Neuronal stem cell (in vitro differentiated cells): ENCODE data around the gene R3HCC1L.

Experiments
- DNase-seq: peaks from one replicate; pipeline ENCODE4 v3.0.0-alpha.2; 2013; ENCODE audit warnings: low spot score
- H2AFZ ChIP-seq: one replicate; pipeline ENCODE4 v1.6.1; 2013; ENCODE audit warnings: mild to moderate bottlenecking, low read length, inconsistent platforms
- H2AK5ac ChIP-seq: 2 replicates; pipeline ENCODE4 v1.6.1; 2013; ENCODE audit warnings: low read depth, mild to moderate bottlenecking, inconsistent platforms, low read length, moderate library complexity, mixed read lengths
- H2BK120ac ChIP-seq: 2 replicates; pipeline ENCODE4 v1.6.1; 2013; ENCODE audit warnings: low read depth, mild to moderate bottlenecking, inconsistent platforms, low read length, moderate library complexity, mixed read lengths
- H2BK12ac ChIP-seq: one replicate; pipeline ENCODE4 v1.6.1; 2013; ENCODE audit warnings: low read length, inconsistent platforms
- H2BK15ac ChIP-seq: 2 replicates; pipeline ENCODE4 v1.6.1; 2013; ENCODE audit warnings: mild to moderate bottlenecking, low read length, inconsistent platforms, mixed read lengths
- H2BK5ac ChIP-seq: one replicate; pipeline ENCODE4 v1.6.1; 2013; ENCODE audit warnings: inconsistent platforms, mild to moderate bottlenecking, low read length, moderate library complexity
- H3K14ac ChIP-seq: one replicate; pipeline ENCODE4 v1.6.1; 2013; ENCODE audit warnings: low read length, inconsistent platforms
- H3K18ac ChIP-seq: 2 replicates; pipeline ENCODE4 v1.6.1; 2013; ENCODE audit warnings: low read length, inconsistent platforms
- H3K23ac ChIP-seq: 2 replicates; pipeline ENCODE4 v1.6.1; 2013; ENCODE audit warnings: low read depth, mild to moderate bottlenecking, mixed read lengths, low read length, inconsistent platforms; ENCODE audit not compliant: poor library complexity
- H3K27ac ChIP-seq: replicated peaks from 3 replicates; pipeline ENCODE4 v1.5.1; 2013; ENCODE audit warnings: low read length, inconsistent platforms
- H3K27me3 ChIP-seq, 3 experiments: 2 replicates each; pipeline ENCODE4 v1.6.1; 2013; ENCODE audit warnings: low read length in 3 of 3, mild to moderate bottlenecking in 2 of 3, inconsistent platforms in 1 of 3, low read depth in 1 of 3, mixed read lengths in 1 of 3, moderate library complexity in 1 of 3; ENCODE audit not compliant: control insufficient read depth in 3 of 3, insufficient read depth in 3 of 3
- H3K36me3 ChIP-seq, 2 donors: replicated peaks in 1 of 2; 2 replicates each; pipeline ENCODE4 v1.6.1; 2013; ENCODE audit warnings: low read length in 2 of 2; ENCODE audit not compliant: control insufficient read depth in 2 of 2, insufficient read depth in 2 of 2
- H3K4ac ChIP-seq: 2 replicates; pipeline ENCODE4 v1.6.1; 2013; ENCODE audit warnings: inconsistent platforms, mild to moderate bottlenecking, low read length, moderate library complexity
- H3K4me1 ChIP-seq, 2 donors: 1 replicate in 1 of 2; 2 replicates in 1 of 2; pipeline ENCODE4 v1.6.1; 2013; ENCODE audit warnings: low read length in 2 of 2, low read depth in 1 of 2; ENCODE audit not compliant: control insufficient read depth in 2 of 2, insufficient read depth in 1 of 2
- H3K4me2 ChIP-seq: one replicate; pipeline ENCODE4 v1.6.1; 2013; ENCODE audit warnings: mild to moderate bottlenecking, low read length, inconsistent platforms; ENCODE audit not compliant: insufficient read depth, poor library complexity, severe bottlenecking
- H3K4me3 ChIP-seq, 2 donors: 2 replicates each; pipeline ENCODE4 v1.5.1; 2013; ENCODE audit warnings: low read length in 2 of 2, mild to moderate bottlenecking in 2 of 2, inconsistent platforms in 1 of 2, moderate library complexity in 1 of 2
- H3K79me1 ChIP-seq: one replicate; pipeline ENCODE4 v1.6.1; 2013; ENCODE audit warnings: low read depth, mild to moderate bottlenecking, inconsistent platforms, low read length, moderate library complexity
- H3K9ac ChIP-seq: one replicate; pipeline ENCODE4 v1.6.1; 2013; ENCODE audit warnings: mild to moderate bottlenecking, low read depth, low read length, inconsistent platforms; ENCODE audit not compliant: poor library complexity
- H3K9me3 ChIP-seq, 2 donors: replicated peaks in 1 of 2; 2 replicates each; pipeline versions ENCODE3 to v1.6.1; 2013; ENCODE audit warnings: low read length in 2 of 2, mild to moderate bottlenecking in 2 of 2, inconsistent platforms in 1 of 2, low read depth in 1 of 2, mixed read lengths in 1 of 2, moderate library complexity in 1 of 2; ENCODE audit not compliant: control insufficient read depth in 2 of 2, insufficient read depth in 1 of 2
- H4K8ac ChIP-seq: one replicate; pipeline ENCODE4 v1.6.1; 2013; ENCODE audit warnings: low read depth, mild to moderate bottlenecking, inconsistent platforms, low read length, moderate library complexity
- H4K91ac ChIP-seq: one replicate; pipeline ENCODE4 v1.6.1; 2013; ENCODE audit warnings: low read length, low read depth, mild to moderate bottlenecking, inconsistent platforms; ENCODE audit not compliant: poor library complexity
- WGBS, 2 donors: extraction: QIAGEN DNeasy Blood & Tissue Kit; methylation state at CpG; one replicate each; pipeline ENCODE4 v1.1.7; 2013; ENCODE audit warnings: missing lambda C conversion rate in 2 of 2, mixed read lengths in 1 of 2; ENCODE audit not compliant: insufficient read length in 2 of 2, insufficient replicate concordance in 1 of 2; ENCODE audit errors: extremely low coverage in 2 of 2; 5-methylcytosine and 5-hydroxymethylcytosine counted together

Gene R3HCC1L

GRCh38 chr10:98110356-98110755 is 24.1 kb upstream of the R3HCC1L start:
- Histone ChIP-seq H4K8ac (no peak overlapping the region), H3K4ac (no peak overlapping the region), H3K14ac (no peak overlapping the region), H4K91ac (no peak overlapping the region), H3K18ac (no peak overlapping the region), H3K4me1 (no peaks in the 10 kb centered on the region), H2AK5ac (no peak overlapping the region), H3K4me2 (no peak overlapping the region), H3K4me3 (no peak overlapping the region), H2BK120ac (no peak overlapping the region), H2BK5ac (no peak overlapping the region), H3K27me3 (peaks cover 0 to 34% (median 0%) of the 10 kb centered on the region in 3 experiments), H3K23ac (no peak overlapping the region), H3K79me1 (no peaks in the 10 kb centered on the region), H2AFZ (no peak overlapping the region), H2BK15ac (no peak overlapping the region), H2BK12ac (no peak overlapping the region), H3K9ac (no peak overlapping the region), H3K27ac (no peak overlapping the region), H3K9me3 (peaks cover 0 to 2% of the 10 kb centered on the region in 2 donors), H3K36me3 (no peaks in the 10 kb centered on the region)
- WGBS, 2 donors, result no CpG with 5 or more reads among the region's 1 CpG
- no peak for DNase-seq

GRCh38 chr10:98115031-98115787 is 19.2 kb upstream of the R3HCC1L start:
- H4K8ac ChIP-seq, result no peak overlapping the region
- no peak for DNase-seq
- H3K27me3 ChIP-seq, result peaks cover 0 to 27% (median 0%) of the 10 kb centered on the region in 3 experiments
- WGBS, 2 donors, result no CpG with 5 or more reads among the region's 10 CpGs
- H2AK5ac ChIP-seq, result no peak overlapping the region
- no peaks in the 10 kb centered on the region for H3K9me3 ChIP-seq
- no peak overlapping the region for H2BK120ac ChIP-seq
- no peak overlapping the region for H2BK12ac ChIP-seq
- H3K9ac ChIP-seq, result no peak overlapping the region
- no peak overlapping the region for H3K18ac ChIP-seq
- H3K14ac ChIP-seq, result no peak overlapping the region
- H2AFZ ChIP-seq, result no peak overlapping the region
- H2BK5ac ChIP-seq, result no peak overlapping the region
- H3K4ac ChIP-seq, result no peak overlapping the region
- H3K4me3 ChIP-seq, result no peak overlapping the region
- H3K4me2 ChIP-seq, result no peak overlapping the region
- no peaks in the 10 kb centered on the region for H3K79me1 ChIP-seq
- H3K4me1 ChIP-seq, result no peaks in the 10 kb centered on the region
- H2BK15ac ChIP-seq, result no peak overlapping the region
- no peaks in the 10 kb centered on the region for H3K36me3 ChIP-seq
- H3K27ac ChIP-seq, result no peak overlapping the region
- no peak overlapping the region for H3K23ac ChIP-seq
- no peak overlapping the region for H4K91ac ChIP-seq

GRCh38 chr10:98119891-98120290 is 14.6 kb upstream of the R3HCC1L start:
- no peak overlapping the region for H3K4me2 ChIP-seq
- H2AFZ ChIP-seq, result no peak overlapping the region
- H3K18ac ChIP-seq, result no peak overlapping the region
- no peak overlapping the region for H2BK12ac ChIP-seq
- peaks cover 0 to 1% of the 10 kb centered on the region in 2 donors for H3K9me3 ChIP-seq
- WGBS, 2 donors, result no CpG with 5 or more reads among the region's 4 CpGs
- H3K36me3 ChIP-seq, result no peaks in the 10 kb centered on the region
- no peak overlapping the region for H2BK15ac ChIP-seq
- H3K4me3 ChIP-seq, result no peak overlapping the region
- no peak overlapping the region for H3K27ac ChIP-seq
- no peak for DNase-seq
- no peak overlapping the region for H3K4ac ChIP-seq
- peaks cover 0 to 11% (median 0%) of the 10 kb centered on the region in 3 experiments for H3K27me3 ChIP-seq
- no peak overlapping the region for H2BK5ac ChIP-seq
- H3K4me1 ChIP-seq, result no peaks in the 10 kb centered on the region
- H4K8ac ChIP-seq, result no peak overlapping the region
- no peak overlapping the region for H4K91ac ChIP-seq
- no peak overlapping the region for H3K23ac ChIP-seq
- no peak overlapping the region for H2BK120ac ChIP-seq
- H2AK5ac ChIP-seq, result no peak overlapping the region
- H3K79me1 ChIP-seq, result no peaks in the 10 kb centered on the region
- no peak overlapping the region for H3K14ac ChIP-seq
- H3K9ac ChIP-seq, result no peak overlapping the region

- Histone ChIP-seq H3K36me3 (no peaks in the 10 kb centered on the region), H3K9ac (no peak overlapping the region), H4K91ac (no peak overlapping the region), H3K79me1 (no peaks in the 10 kb centered on the region), H3K27me3 (no peaks in the 10 kb centered on the region), H3K27ac (no peak overlapping the region), H3K18ac (no peak overlapping the region), H4K8ac (no peak overlapping the region), H2BK120ac (no peak overlapping the region), H3K9me3 (peaks cover 0 to 1% of the 10 kb centered on the region in 2 donors), H2BK5ac (no peak overlapping the region), H2BK12ac (no peak overlapping the region), H3K4me2 (no peak overlapping the region), H3K4ac (no peak overlapping the region), H3K14ac (no peak overlapping the region), H3K4me3 (no peak overlapping the region), H2BK15ac (no peak overlapping the region), H2AFZ (no peak overlapping the region), H3K23ac (no peak overlapping the region), H3K4me1 (peaks cover 0 to 2% of the 10 kb centered on the region in 2 donors), H2AK5ac (no peak overlapping the region)
- no CpG with 5 or more reads among the region's 6 CpGs for WGBS, 2 donors
- DNase-seq, result no peak
Measured at GRCh38 chr10:98125940-98126631, 8.4 kb upstream of the R3HCC1L start.
